Ecto neural progenitor cell (in vitro differentiated cells): Measurements from ENCODE around the gene EIF5.

Experiments used
- DNase-seq: peaks from one replicate; pipeline ENCODE4 v3.0.0-alpha.2; 2018; ENCODE audit warnings: low spot score

Gene EIF5

DNA sequence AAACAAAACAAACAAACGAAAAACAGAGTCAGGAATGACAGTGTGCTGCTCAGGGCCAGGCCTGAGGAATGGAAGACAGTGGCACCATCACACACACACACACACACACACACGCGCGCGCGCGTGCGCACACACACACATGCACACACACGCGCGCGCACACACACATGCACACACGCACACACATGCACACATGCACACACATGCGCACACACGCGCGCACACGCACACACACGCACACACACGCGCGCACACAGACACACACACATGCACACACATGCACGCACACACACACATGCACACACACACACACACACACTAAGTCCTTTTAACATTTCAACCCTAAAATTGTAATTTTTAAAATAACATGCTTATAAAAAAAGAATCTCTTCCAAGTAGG, 38.0 kb downstream of the EIF5 start:
- no peak for DNase-seq

DNA sequence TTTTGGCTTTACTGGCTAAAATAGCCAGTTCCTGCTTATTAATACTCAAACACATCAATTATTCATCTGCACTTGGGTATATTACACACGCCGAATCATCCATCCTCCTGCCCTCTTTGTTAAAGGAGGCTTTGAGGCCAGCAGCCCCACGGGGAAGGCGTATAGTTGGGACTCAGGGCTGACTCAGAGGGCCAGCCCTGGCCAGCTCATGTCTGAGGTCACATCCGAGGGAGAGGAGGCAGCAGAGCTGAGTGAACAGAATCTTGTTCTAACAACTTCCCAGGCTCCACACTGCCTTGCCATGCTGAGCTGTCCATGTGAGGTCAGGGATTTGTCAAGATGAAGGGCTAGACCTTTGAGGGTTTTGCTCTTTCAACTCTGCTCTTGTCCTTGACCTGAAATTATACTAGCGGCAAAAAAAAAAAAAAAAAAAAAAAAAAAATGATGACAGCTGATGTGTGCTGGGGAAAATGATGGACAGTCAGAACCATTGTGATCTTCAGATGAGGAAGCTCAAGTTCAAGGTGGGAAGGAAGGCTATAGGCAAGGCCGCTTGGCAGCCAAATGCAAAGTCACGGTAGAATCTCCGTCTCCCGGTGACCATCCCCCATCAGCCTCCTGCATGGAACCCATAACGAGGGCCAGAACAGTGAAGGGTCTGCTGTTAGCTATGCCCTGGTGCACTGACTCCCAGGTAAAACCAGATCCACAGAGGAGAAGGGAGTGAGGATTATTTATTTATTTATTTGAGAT, 38.7 kb downstream of the EIF5 start:
- no peak for DNase-seq

GRCh38 chr14:103374121-103374520, 40.1 kb downstream of the EIF5 start:
- no peak for DNase-seq

- no peak for DNase-seq
Measured at GRCh38 chr14:103377522-103378037, 43.5 kb downstream of the EIF5 start.

DNA sequence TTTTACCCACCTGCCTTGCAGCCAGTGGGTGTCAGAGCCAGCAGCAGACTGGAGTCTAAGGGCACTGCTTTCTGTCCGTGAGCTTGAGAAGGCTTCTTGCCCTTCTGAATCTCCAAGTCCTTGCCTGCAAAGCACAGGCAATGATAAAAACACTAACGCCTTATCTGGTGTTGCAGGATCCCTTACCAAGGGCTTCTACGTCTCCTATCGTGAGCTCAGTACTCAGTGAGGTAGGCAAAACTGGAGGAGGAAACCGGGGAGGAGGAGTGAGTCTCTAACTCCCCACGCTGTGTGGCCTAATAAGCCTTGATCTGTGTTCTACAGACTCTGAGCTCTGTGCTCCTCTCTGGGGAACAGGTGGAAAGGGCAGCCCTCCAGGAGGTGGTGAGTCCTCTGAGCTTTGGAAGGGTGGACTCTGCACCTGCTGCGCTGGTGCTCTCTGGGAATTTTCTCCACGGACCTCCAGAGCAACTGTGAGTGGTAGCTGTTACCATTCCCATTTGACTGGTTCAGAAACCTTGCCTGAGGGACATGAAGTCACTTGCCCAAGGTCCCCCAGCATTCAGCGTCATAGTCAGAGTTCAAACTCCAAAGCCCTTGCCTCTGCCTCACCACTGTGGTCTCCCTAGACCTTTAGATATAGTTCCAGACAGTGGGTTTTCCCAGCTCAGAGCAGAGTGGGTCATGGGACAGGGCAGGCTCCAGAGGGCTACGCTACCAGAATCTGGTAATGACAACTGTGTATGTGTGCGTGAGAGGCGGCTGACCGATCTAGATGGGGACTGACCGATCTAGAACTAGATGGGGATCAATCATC, 44.2 kb downstream of the EIF5 start:
- no peak for DNase-seq

- no peak for DNase-seq
Measured at GRCh38 chr14:103380719-103381377, 46.8 kb downstream of the EIF5 start.

GRCh38 chr14:103382376-103382775, 48.3 kb downstream of the EIF5 start:
- no peak for DNase-seq

DNA sequence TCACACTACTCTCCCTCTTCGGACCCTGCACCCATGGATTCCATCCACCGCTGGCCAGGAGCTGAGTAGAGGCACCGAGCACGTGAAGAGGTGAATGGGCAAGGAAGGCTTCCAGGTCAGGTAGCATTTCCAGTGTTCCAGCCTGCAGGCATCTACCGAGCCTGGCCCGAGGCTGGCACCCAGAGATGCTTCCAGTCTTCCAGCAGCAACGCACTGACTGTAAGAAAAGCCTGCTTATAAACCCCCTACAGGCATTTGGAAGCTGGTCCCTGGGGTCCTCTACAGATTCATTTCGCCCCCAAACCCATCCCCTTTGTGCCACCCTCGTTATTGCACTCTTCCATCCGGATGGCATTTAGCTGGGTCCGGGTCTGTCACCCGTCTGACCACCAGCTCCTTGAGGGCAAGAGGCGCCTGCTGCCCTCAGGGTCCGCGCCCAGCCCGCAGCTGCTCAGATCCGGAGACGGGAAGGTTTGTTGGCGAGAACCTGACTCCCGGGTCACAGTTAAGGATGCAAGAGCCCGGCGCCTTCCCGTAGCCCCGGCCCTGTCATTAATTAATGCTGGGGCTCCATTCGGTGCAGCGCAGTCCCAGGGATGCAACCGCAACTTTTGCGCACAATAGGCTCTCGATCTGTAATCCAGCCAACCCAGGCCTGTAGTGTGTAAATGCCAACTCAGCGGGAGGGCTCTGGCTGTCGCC, 50.6 kb downstream of the EIF5 start:
- DNase-seq = no peak

GRCh38 chr14:103385152-103385928, 51.3 kb downstream of the EIF5 start, which contains the start of gene MARK3:
Gene MARK3 (plus strand): TSS chr14:103385415. CDS start chr14:103386030, 615 bp downstream.
- DNase-seq = peak; percentile 98

- peak; percentile 59 for DNase-seq
Measured at GRCh38 chr14:103385929-103386712, 52.1 kb downstream of the EIF5 start.

GRCh38 chr14:103386713-103387329, 52.8 kb downstream of the EIF5 start:
- no peak for DNase-seq

DNA sequence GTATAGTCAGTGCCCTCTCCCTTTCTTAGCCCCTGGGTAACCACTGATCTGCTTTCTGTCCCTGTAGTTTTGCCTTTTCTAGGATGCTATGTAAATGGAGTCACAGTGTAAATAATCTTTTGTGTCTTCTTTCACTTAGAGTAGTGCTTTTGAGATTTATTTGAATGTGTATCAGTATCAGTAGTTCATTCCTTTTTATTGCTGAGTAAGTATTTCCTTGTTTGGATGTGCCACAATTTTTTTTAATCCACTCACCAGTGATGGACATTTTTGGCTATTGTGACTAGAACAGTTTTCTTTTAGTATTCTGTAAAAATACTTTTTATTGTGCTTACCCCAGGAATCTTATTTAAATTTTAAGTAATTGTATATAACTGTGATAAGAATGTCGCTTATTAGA, 54.6 kb downstream of the EIF5 start:
- no peak for DNase-seq

DNA sequence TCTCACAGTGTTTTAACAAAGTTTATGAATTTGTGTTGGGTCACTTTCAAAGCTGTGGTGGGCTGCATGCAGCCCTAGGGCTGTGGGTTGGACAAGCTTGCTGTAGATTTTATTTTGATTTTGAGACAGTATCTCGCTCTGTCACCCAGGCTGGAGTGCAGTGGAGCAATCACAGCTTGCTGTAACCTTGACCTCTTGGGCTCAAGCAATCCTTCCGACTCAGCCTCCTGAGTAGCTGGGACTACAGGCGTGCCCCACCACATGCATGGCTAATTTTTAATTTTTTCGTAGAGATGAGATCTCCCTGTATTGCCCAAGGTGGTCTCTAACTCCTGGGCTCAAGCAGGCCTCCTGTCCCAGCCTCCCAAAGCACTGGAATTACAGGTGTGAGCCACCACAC, 56.6 kb downstream of the EIF5 start:
- no peak for DNase-seq

GRCh38 chr14:103391048-103391447, 57.0 kb downstream of the EIF5 start:
- no peak for DNase-seq

DNA sequence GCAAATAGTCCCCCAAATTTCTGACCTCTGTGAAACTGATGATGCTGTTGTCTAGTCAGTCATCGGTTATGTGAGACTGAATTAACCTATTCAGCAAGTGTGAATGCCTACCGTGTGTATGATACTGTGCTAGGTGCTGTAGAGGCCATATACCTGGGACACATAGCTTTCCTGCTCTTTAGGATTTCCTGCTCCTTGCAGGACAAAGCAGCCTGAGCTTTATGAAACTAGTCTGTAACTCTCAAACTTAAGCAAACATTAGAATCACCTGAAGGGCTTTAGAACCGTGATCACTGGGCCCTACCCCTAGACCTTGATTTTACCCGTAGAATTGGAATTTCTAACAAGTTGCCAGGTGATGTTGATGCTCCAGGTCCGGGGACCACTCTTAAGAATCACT, 58.1 kb downstream of the EIF5 start:
- DNase-seq = no peak

GRCh38 chr14:103392572-103392971, 58.5 kb downstream of the EIF5 start:
- no peak for DNase-seq

- no peak for DNase-seq
Measured at GRCh38 chr14:103393070-103393469, 59.0 kb downstream of the EIF5 start.

DNA sequence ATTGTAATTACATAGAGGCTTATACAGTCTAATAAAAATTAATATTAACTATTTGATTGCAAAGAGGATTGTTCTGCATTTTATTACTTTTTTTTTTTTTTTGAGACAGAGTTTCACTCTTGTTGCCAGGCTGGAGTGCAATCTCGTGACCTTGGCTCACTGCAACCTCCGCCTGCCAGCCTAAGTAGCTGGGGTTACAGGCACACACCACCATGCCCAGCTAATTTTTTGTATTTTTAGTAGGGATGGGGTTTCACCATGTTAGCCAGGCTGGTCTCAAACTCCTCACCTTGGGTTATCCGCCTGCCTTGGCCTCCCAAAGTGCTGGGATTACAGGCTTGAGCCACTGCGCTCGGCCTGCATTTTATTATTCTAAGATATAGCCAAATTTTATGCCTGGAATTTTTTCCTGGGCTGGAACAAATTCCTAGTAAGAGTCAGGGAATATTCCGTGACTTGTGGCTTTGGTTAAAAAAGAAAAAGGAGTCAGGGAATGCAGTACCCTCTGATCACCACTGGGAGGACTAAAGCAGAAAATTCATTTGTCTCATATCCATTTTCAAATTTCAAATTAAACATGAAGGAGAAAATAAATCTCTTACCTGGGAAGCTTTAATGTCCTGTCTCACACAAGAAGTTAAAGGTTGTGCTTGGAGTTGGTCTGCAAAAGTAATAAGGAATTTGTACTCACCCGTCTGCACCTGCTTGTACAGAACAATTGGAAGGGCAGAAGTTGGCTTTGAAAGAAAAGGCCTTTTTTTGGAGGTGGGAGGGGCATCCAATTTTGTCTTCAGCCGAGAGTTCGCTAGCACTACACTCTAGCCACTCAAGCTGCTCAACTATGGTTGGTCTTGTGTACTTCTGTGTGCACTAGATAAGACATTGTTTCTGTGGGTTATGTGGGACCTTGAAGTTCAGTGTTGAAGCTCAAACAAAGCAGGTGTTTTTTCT, 59.9 kb downstream of the EIF5 start:
- no peak for DNase-seq
